Hepatocyte (in vitro differentiated cells): ENCODE measurements around the gene PRAC2.

Source experiments
- CTCF ChIP-seq: fragments of 200-600 bp; sonication (generic); IDR thresholded peaks from 2 replicates; pipeline ENCODE4 v1.5.1; 2016; ENCODE audit warnings: antibody characterized with exemption, mild to moderate bottlenecking; ENCODE audit not compliant: poor library complexity
- EZH2 ChIP-seq: fragments of 200-600 bp; sonication (generic); IDR thresholded peaks from 2 replicates; pipeline ENCODE4 v1.6.1; 2016; ENCODE audit warnings: antibody characterized with exemption, mild to moderate bottlenecking, borderline replicate concordance

- TF ChIP-seq CTCF (no peak), EZH2 (no peak)
Measured at GRCh38 chr17:48745381-48746275, 22.6 kb downstream of the PRAC2 start.
